SK-N-MC (cell line): ENCODE data around the gene SLC5A5.

Experiments
- EZH2 ChIP-seq: fragments of 200-600 bp; sonication (generic); IDR thresholded peaks from one replicate; pipeline ENCODE4 v1.6.1; 2017; ENCODE audit warnings: antibody characterized with exemption
- FOXP2 ChIP-seq: optimal IDR thresholded peaks from 2 replicates; pipeline ENCODE3; 2011; ENCODE audit warnings: mild to moderate bottlenecking, moderate library complexity; ENCODE audit not compliant: insufficient read depth; ENCODE audit errors: extremely low read length, control extremely low read depth
- POLR2AphosphoS5 ChIP-seq: IDR thresholded peaks from 2 replicates; pipeline ENCODE4 v1.6.1; 2012; ENCODE audit warnings: mild to moderate bottlenecking, low read depth, low read length, borderline replicate concordance

GRCh38 chr19:17883627-17884410, 12.1 kb downstream of the SLC5A5 start:
- no peak for TF ChIP-seq POLR2AphosphoS5
- TF ChIP-seq EZH2 = no peak
- TF ChIP-seq FOXP2 = no peak
